MCF 10A (cell line): Measurements from ENCODE around the gene TGFBI. TPM values are rescaled to one million over a fixed set of nuclear protein-coding genes. Genes with fewer than 3 reads are reported as not detected.
A peak's percentile ranks its signal among the peaks of the same experiment; 100 is the strongest.

Experiments used
- BruUV-seq: library from RNA; stranded (reverse); fragments of 400-500 nt; replicated peaks from 2 replicates; lab custom pipeline; 2021; lab: Mats Ljungman, UMichigan
- CTCF ChIA-PET: fragments of 300-600 bp; sonication (Branson Sonifier 250); formaldehyde crosslinking; extraction: SDS; loops from one replicate; lab custom pipeline; 2021; ENCODE audit warnings: antibody characterized with exemption, inconsistent platforms; lab: Yijun Ruan, JAX
- POLR2A ChIA-PET: fragments of 300-600, 350-650 bp; sonication (Branson Sonifier 250); formaldehyde crosslinking; extraction: SDS; loops from one replicate; lab custom pipeline; 2020; ENCODE audit warnings: antibody characterized with exemption, inconsistent platforms; lab: Yijun Ruan, JAX
- DNase-seq: peaks from one replicate; pipeline ENCODE4 v3.0.0-alpha.2; 2018; ENCODE audit not compliant: unreplicated experiment
- H3K27ac Mint-ChIP-seq: one replicate; pipeline ENCODE4 v1.8.0; 2022; ENCODE audit warnings: mild to moderate bottlenecking, low read depth, mixed read lengths; ENCODE audit not compliant: unreplicated experiment
- H3K27me3 Mint-ChIP-seq: one replicate; pipeline ENCODE4 v1.8.0; 2022; ENCODE audit warnings: mixed read lengths; ENCODE audit not compliant: insufficient read depth, unreplicated experiment
- H3K36me3 Mint-ChIP-seq: one replicate; pipeline ENCODE4 v1.8.0; 2022; ENCODE audit warnings: mild to moderate bottlenecking, moderate library complexity, mixed read lengths; ENCODE audit not compliant: insufficient read depth, unreplicated experiment
- H3K4me1 Mint-ChIP-seq: one replicate; pipeline ENCODE4 v1.8.0; 2022; ENCODE audit warnings: mixed read lengths; ENCODE audit not compliant: insufficient read depth, unreplicated experiment
- H3K4me3 Mint-ChIP-seq: one replicate; pipeline ENCODE4 v1.8.0; 2022; ENCODE audit warnings: mild to moderate bottlenecking, moderate library complexity, mixed read lengths; ENCODE audit not compliant: unreplicated experiment
- H3K9me3 Mint-ChIP-seq: one replicate; pipeline ENCODE4 v1.8.0; 2022; ENCODE audit warnings: mixed read lengths; ENCODE audit not compliant: unreplicated experiment
- CTCF ChIP-seq: fragments of 200-600 bp; IDR thresholded peaks from one replicate; pipeline ENCODE4 v1.8.0; 2022; ENCODE audit warnings: antibody characterized with exemption, mild to moderate bottlenecking; ENCODE audit not compliant: unreplicated experiment
- intact Hi-C: fragments of 100-400 bp; cut with micrococcal nuclease; formaldehyde crosslinking; loops from 2 replicates; pipeline ENCODE4 v1.14.1; 2022
- total RNA-seq: library from RNA; stranded (reverse); gene quantifications from 2 replicates; pipeline ENCODE4 v1.2.3, GENCODE V29; 2022

The TGFBI gene
- total RNA-seq, 1 experiment from 2014 or later, result 892 TPM

GRCh38 chr5:136084698-136085097 is 55.9 kb downstream of the TGFBI start:
- ChIA-PET POLR2A (interaction anchor here (0.5 to 1.0 kb wide), 3 partner anchors 48 to 95 kb away, joined by 3 to 5 read pairs (median 3); partner anchors contain the start of gene SMAD5), CTCF (interaction anchor here (0.5 to 6.0 kb wide), 16 partner anchors 15 to 196 kb away, joined by 3 to 75 read pairs (median 14); no protein-coding TSS in a partner anchor)
- intact Hi-C loops, result no loop called here
- Mint-ChIP-seq H3K27ac (no peak overlapping the region), H3K36me3 (no peaks in the 10 kb centered on the region), H3K4me1 (peaks cover 10% of the 10 kb centered on the region), H3K9me3 (no peaks in the 10 kb centered on the region), H3K4me3 (no peak overlapping the region), H3K27me3 (no peaks in the 10 kb centered on the region)
- no TSS peak for BruUV-seq
- no peak for TF ChIP-seq CTCF
- DNase-seq, result no peak

GRCh38 chr5:136086783-136087566 is 58.2 kb downstream of the TGFBI start:
- CTCF ChIA-PET, result interaction anchor here (0.6 to 2.9 kb wide), 12 partner anchors 13 to 142 kb away, joined by 3 to 12 read pairs (median 4); no protein-coding TSS in a partner anchor
- peaks cover 10% of the 10 kb centered on the region for H3K4me1 Mint-ChIP-seq
- no peak overlapping the region for H3K27ac Mint-ChIP-seq
- no peaks in the 10 kb centered on the region for H3K9me3 Mint-ChIP-seq
- TF ChIP-seq CTCF, result no peak
- H3K4me3 Mint-ChIP-seq, result no peak overlapping the region
- no TSS peak for BruUV-seq
- DNase-seq, result no peak
- intact Hi-C loops, result no loop called here
- H3K36me3 Mint-ChIP-seq, result no peaks in the 10 kb centered on the region
- no peaks in the 10 kb centered on the region for H3K27me3 Mint-ChIP-seq
- POLR2A ChIA-PET, result interaction anchor here (0.6 to 2.9 kb wide), 9 partner anchors 9 to 158 kb away, joined by 3 to 21 read pairs (median 3); partner anchors contain the start of gene SMAD5

GRCh38 chr5:136087961-136088871 is 59.4 kb downstream of the TGFBI start:
- H3K27me3 Mint-ChIP-seq, result no peaks in the 10 kb centered on the region
- ChIA-PET CTCF (interaction anchor here (0.7 to 2.9 kb wide), 9 partner anchors 11 to 340 kb away, joined by 3 to 12 read pairs (median 3); no protein-coding TSS in a partner anchor), POLR2A (interaction anchor here (0.6 to 2.9 kb wide), 8 partner anchors 21 to 1250 kb away, joined by 3 to 21 read pairs (median 4); partner anchors contain the start of gene SMAD5)
- intact Hi-C loops, result no loop called here
- H3K9me3 Mint-ChIP-seq, result no peaks in the 10 kb centered on the region
- no peak overlapping the region for H3K4me3 Mint-ChIP-seq
- no TSS peak for BruUV-seq
- DNase-seq, result peak; percentile 84
- peak overlapping the region; percentile 8 for H3K27ac Mint-ChIP-seq
- no peaks in the 10 kb centered on the region for H3K36me3 Mint-ChIP-seq
- peaks cover 10% of the 10 kb centered on the region for H3K4me1 Mint-ChIP-seq
- no peak for TF ChIP-seq CTCF
